ENCODE results near the gene GRHPR.

DNA sequence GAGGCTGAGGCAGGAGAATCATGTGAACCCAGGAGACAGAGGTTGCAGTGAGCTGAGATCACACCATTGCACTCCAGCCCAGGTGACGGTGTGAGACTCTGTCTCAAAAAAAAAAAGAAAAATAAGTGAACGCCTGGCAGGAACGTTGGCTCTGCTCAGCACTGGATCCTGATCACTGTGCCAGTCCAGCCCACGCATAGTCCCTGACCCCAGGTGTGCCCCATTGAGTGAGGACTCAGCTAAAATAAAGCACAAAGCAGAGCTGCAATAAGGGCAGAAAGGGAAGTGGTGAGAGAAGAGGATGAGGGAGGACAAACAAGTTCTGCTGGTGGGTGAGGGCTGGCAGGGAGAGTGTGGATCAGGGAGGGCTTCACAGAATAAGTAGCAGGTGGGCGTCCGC, 4.3 kb downstream of the GRHPR start:
- TF ChIP-seq POLR2AphosphoS5 (IDR thresholded peaks at IDR 0.05), result no peak
- TF ChIP-seq, protein P1, sequence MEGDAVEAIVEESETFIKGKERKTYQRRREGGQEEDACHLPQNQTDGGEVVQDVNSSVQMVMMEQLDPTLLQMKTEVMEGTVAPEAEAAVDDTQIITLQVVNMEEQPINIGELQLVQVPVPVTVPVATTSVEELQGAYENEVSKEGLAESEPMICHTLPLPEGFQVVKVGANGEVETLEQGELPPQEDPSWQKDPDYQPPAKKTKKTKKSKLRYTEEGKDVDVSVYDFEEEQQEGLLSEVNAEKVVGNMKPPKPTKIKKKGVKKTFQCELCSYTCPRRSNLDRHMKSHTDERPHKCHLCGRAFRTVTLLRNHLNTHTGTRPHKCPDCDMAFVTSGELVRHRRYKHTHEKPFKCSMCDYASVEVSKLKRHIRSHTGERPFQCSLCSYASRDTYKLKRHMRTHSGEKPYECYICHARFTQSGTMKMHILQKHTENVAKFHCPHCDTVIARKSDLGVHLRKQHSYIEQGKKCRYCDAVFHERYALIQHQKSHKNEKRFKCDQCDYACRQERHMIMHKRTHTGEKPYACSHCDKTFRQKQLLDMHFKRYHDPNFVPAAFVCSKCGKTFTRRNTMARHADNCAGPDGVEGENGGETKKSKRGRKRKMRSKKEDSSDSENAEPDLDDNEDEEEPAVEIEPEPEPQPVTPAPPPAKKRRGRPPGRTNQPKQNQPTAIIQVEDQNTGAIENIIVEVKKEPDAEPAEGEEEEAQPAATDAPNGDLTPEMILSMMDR (IDR thresholded peaks at IDR 0.05), result no peak
- TF ChIP-seq POLR2A (IDR thresholded peaks at IDR 0.05), result no peak
